AG08396 (cell line): ENCODE data around the gene DAAM2.
A peak's percentile ranks its signal among the peaks of the same experiment; 100 is the strongest.

Experiments used
- DNase-seq: peaks from one replicate; pipeline ENCODE4 v3.0.0; 2012; ENCODE audit warnings: low spot score, mixed read lengths

DAAM2 gene

DNA sequence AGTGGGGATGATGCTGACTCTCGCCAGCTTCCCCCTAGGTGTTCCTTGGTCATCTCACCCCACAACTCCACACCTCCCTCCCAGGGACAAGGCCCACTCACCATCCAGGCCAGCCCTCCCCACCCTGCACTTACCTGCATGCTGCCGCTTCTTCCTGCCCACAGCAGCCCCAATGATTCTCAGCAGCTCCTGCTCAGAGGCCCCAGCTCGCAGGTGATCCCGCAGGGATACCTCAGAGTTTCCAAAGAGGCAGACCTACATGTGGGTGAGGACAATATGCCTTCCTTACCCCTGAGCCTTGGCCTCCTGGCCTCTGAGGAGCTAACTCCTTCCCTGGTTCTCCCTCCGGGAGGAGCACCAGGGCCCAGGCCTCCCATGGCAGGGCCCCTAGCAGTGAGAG is 117.5 kb downstream of the DAAM2 start:
- no peak for DNase-seq

DNA sequence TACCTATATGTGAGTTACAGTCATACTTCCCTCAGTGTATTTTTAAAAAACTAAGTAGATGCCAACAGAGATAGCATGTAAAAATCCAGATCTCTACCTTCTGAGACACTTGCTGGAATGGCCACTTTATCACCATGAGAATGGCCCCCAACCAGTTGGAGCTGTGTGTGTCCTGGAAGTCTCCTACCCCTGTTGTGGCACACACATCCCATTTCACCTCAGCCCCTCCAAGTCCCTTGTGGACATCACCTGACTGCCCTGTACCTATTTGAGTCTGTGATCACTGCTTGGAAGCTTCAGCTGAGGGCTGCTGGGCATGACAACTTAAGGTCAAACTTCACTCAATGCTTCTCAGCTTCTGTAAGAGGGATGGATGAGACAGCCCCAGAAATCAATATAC is 118.0 kb downstream of the DAAM2 start:
- no peak for DNase-seq

DNA sequence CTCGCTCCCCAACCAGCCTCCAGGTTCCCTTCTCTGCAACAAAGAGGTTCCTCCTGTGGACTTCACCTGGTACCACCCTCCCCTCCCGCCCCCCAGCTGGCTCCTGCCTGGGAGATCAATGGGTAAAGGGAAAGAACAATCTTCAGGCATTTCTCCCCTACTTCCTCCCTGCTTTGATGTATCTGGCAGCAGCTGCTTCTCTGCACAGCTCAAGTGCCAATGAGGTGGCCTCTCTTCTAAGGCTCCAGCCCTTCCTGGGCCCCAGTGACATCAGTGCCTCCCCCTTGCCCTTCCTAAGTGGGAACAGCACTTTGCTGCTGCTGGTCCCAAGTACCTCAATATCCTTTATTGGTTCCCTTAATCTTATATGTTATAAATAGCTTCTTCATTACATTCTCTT is 118.6 kb downstream of the DAAM2 start:
- DNase-seq = no peak

GRCh38 chr6:39911513-39912125 is 119.4 kb downstream of the DAAM2 start:
- no peak for DNase-seq

GRCh38 chr6:39912446-39912845 is 120.3 kb downstream of the DAAM2 start:
- DNase-seq = no peak

- no peak for DNase-seq
These were observed 121.3 kb downstream of the DAAM2 start for GRCh38 chr6:39913391-39913916.

DNA sequence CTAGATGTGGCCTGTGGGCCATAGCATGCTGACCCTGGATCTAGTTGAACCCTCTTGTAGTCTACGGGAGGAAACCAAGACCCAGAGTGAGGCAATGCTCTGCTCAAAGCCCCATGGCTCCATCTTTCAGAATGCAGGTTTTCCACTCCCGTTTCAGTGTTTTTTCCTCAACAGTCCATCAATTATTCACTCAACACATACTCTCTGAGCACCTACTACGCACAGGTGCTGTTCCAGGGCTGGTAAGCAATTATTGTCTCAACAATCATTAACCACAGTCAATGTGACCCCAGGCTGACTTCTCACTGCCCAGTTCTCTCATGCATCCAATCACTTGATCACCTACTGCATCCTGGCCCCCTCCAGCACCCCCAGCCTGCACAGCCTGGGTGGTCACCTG is 122.1 kb downstream of the DAAM2 start:
- no peak for DNase-seq

DNA sequence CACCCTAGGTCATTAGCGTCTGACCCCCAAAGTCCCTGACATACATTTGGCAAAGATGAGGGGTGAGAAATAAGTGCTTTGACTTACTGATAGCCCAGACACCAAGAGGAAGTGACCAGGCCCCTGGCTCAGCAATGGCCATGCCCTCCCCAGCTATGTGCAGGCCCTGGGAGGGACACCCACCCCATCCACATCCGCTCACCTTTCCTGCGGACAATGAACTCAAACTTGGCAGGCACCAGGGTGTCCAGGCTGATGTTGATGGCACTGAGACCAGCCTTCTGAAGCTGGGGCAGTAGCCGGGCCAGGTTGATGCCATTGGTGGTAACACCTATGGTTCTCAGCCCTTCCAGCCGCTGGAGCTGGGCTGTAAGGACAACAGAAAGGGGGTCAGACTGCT is 123.7 kb downstream of the DAAM2 start:
- DNase-seq = no peak

DNA sequence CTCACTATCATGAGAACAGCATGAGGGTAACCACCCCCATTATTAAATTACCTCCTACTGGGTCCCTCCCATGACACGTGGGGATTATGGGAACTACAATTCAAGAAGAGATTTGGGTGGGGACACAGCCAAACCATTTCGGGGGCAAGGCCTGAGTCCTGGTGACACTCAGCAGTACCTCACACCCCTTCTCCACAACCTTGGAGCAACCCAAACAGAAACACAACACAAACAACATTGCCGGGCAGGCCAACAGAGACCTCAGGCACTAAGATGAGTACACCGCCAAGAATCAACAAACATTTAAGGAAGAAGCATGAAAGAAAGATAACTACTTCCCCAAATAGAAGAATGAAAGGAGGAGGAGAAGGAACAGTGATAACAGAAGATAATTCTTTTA is 125.2 kb downstream of the DAAM2 start:
- DNase-seq = no peak

GRCh38 chr6:39917981-39918380 is 125.8 kb downstream of the DAAM2 start:
- no peak for DNase-seq

GRCh38 chr6:39918831-39919230 is 126.7 kb downstream of the DAAM2 start:
- no peak for DNase-seq

DNA sequence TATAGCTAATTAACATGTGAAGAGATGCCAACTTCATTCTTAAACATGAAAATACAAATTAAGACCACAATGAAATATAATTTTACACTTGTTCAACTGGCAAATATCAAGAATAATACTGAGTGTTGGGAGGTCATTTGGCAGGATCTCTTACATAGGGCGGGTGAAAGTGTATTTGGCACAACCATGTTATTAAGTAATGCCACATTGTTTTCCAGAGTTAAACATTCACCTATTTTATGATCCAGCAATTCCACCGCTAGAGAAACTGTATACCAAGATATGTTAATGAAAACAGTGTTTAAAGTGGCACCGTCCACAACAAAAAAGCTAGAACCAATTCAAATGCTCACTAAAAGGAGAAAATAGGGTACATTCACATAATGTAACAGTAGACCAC is 128.0 kb downstream of the DAAM2 start:
- no peak for DNase-seq

- no peak for DNase-seq
These were observed 130.6 kb downstream of the DAAM2 start for GRCh38 chr6:39922821-39923220.

- no peak for DNase-seq
These were observed 131.2 kb downstream of the DAAM2 start for GRCh38 chr6:39923394-39923793.

- DNase-seq = no peak
These were observed 131.7 kb downstream of the DAAM2 start for GRCh38 chr6:39923861-39924260.

GRCh38 chr6:39924283-39924682 is 132.1 kb downstream of the DAAM2 start:
- no peak for DNase-seq

DNA sequence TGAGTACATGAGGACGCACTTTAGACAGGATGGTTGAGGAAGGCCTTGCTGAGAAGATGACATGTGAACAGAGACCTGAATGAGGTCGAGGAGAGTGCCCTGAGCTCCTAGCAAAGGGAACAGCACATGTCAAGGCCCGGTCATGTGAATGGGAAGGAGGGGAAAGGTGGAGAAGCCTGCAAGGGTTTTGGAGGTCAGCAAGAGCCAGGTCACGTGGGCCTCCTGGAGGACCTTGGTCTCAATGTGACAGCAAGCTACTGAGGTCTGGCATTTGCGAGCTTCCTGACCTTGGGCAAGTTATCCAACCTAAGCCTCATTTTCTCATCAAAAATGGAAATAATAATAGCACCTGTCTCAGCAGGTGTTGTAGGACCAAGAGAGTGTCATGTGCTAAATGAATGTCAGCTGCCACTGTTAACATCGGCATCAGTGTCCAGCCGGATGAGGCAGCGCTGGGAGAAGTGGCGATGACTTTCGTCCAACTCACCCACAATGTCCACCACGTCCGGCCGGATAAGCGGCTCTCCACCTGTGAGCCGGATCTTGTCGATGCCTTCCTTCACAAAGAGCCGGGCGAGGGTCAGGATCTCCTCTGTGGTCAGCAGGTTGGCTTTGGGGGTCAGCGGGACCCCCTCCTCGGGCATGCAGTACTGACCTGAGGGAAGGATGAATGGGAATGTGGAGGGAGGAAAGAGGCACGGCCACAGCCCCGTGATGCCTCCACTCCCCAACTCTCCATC is 133.2 kb downstream of the DAAM2 start:
- DNase-seq = no peak

DNA sequence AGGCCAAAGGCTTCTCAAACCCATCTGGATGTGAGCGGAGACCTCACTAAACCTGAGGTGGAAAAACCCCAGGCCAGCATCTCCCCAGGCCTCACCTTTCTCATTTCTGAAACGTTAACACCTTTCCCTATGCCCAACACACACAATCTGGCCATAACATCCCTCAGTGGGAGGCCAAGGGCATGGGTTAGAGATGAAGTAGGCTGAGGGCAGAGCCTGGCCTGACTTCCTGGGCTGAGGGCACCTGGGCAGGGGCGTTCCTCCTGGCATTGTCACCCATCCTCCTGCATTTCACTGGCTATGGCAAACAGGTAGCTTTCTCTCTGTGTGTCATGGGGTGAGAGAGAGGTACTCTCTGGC is 133.7 kb downstream of the DAAM2 start:
- DNase-seq = no peak

DNA sequence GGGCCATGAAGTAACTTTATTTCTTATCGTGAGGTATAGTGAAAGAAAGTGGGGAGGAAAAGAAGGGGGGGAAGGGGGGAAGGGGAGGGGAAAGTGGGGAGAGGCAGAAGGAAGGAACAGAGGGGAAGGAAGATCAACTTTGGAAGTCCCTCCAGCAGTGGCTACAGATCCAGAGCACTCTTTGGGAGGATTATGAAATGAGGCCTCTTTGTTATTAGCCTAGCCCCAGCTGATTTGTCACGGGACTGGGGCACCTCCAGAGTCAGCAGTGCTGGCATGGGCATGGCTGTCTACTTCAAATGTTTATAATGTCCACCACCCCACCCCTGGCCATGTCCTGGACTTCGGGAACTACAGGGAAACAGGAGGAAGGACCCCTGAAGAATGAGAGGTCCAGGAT is 134.5 kb downstream of the DAAM2 start:
- peak; percentile 29 for DNase-seq

GRCh38 chr6:39927159-39927558 is 135.0 kb downstream of the DAAM2 start:
- DNase-seq = peak; percentile 31

DNA sequence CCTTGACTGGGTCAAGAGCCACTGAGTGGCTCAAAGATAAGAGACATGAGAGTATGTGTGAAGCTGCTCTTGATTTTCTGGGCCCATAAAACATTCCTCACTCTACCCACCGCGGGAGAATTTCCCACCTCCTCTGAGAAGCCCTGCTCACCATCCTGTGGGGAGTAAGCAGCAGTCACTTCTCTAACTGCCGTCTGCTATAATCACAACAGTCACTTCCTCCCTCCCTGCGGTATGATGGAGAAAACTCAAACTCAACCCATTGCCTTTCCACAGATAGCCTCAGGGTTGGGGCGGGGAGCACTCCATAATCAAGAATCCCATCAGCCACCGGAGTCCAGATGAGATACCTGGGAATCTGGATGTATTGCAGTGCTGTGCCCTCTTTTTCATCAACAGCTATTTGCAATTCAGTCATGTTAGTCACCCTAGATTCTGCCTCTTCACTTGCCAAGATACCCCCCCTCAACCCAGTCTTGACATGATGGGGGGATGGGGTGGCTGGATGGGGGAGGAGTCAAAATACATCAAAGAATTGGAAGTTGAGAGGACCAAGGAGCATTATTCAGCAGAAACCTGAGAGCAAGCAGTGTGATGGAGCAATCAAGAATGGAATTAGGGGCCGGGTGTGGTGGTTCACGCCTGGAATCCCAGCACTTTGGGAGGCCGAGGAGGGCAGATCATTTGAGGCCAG is 137.0 kb downstream of the DAAM2 start:
- DNase-seq = no peak

DNA sequence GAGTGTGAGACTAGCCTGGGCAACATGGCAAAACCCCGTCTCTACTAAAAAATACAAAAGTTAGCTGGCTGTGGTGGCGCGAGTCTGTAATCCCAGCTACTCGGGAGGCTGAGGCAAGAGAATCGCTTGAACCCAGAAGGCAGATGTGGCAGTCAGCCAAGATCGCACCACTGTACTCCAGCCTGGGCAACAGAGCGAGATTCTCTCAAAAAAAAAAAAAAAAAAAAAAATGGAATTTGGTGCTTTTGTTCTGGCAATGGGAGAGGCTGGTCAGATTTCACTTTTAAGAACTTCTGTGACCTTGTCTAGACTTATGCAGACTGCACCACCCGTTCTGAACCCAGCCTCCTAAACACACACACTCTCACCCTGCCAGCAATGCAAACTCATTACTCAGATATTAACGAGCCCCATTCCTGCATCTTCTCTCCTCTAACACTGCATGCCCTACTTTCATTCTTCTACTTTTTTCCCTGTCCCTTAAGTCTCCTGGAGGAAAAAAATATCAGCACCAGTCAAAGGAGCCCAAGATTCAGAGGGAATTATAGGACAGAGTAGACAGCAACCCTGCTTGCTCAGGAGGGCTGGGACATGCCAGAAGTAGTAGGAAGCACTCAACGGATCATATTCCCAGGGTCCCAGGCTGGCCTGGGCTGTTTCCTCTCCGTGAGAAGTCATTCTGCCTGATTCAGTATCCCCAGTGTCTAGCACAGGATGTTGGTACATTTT is 137.7 kb downstream of the DAAM2 start:
- DNase-seq = peak; percentile 65

- no peak for DNase-seq
These were observed 138.4 kb downstream of the DAAM2 start for GRCh38 chr6:39930540-39930939.
